Endodermal cell (in vitro differentiated cells): Measurements from ENCODE around the gene CNTNAP5. TPM values are rescaled to one million over a fixed set of nuclear protein-coding genes. Genes with fewer than 3 reads are reported as not detected.
A peak's percentile ranks its signal among the peaks of the same experiment; 100 is the strongest.

ENCODE experiments used
- DNase-seq: peaks from one replicate; pipeline ENCODE4 v3.0.0-alpha.2; 2017
- H3K27ac ChIP-seq: 2 replicates; pipeline ENCODE4 v1.5.1; 2013; ENCODE audit warnings: mild to moderate bottlenecking, low read depth, low read length, moderate library complexity
- H3K27me3 ChIP-seq: 2 replicates; pipeline ENCODE4 v1.6.1; 2013; ENCODE audit warnings: mild to moderate bottlenecking, low read length, moderate library complexity; ENCODE audit not compliant: insufficient read depth, control insufficient read depth, poor library complexity, severe bottlenecking
- H3K36me3 ChIP-seq: 2 replicates; pipeline ENCODE4 v1.7.0; 2013; ENCODE audit warnings: mild to moderate bottlenecking, low read length, moderate library complexity; ENCODE audit not compliant: control insufficient read depth, insufficient read depth
- H3K4me1 ChIP-seq: one replicate; pipeline ENCODE4 v1.7.0; 2013; ENCODE audit warnings: low read length; ENCODE audit not compliant: control insufficient read depth, insufficient read depth
- H3K4me3 ChIP-seq: 2 replicates; pipeline ENCODE4 v1.5.1; 2013; ENCODE audit warnings: mild to moderate bottlenecking, low read length, moderate library complexity
- H3K9ac ChIP-seq: 2 replicates; pipeline ENCODE4 v1.6.1; 2013; ENCODE audit warnings: mild to moderate bottlenecking, low read length, moderate library complexity; ENCODE audit not compliant: poor library complexity, severe bottlenecking; ENCODE audit errors: extremely low read depth
- H3K9me3 ChIP-seq: 2 replicates; pipeline ENCODE4 v1.6.1; 2013; ENCODE audit warnings: mild to moderate bottlenecking, low read length, moderate library complexity; ENCODE audit not compliant: control insufficient read depth
- H3K27ac Mint-ChIP-seq: 2 replicates; pipeline ENCODE4 v1.8.0; 2020; ENCODE audit warnings: mixed read lengths
- H3K27me3 Mint-ChIP-seq: 2 replicates; pipeline ENCODE4 v1.8.0; 2021; ENCODE audit warnings: mild to moderate bottlenecking, mixed read lengths; ENCODE audit not compliant: insufficient read depth
- H3K36me3 Mint-ChIP-seq: 2 replicates; pipeline ENCODE4 v1.8.0; 2020; ENCODE audit warnings: low read depth, mixed read lengths
- H3K4me1 Mint-ChIP-seq: 2 replicates; pipeline ENCODE4 v1.8.0; 2020; ENCODE audit warnings: mixed read lengths
- H3K4me3 Mint-ChIP-seq: 2 replicates; pipeline ENCODE4 v1.8.0; 2020; ENCODE audit warnings: mild to moderate bottlenecking, moderate library complexity, mixed read lengths
- H3K9me3 Mint-ChIP-seq: 2 replicates; pipeline ENCODE4 v1.8.0; 2020; ENCODE audit warnings: mild to moderate bottlenecking, mixed read lengths
- CTCF ChIP-seq: fragments of 200-600 bp; sonication (generic); conservative IDR thresholded peaks from 2 replicates; pipeline ENCODE4 v1.5.0; 2021; ENCODE audit warnings: antibody characterized with exemption, mild to moderate bottlenecking
- WGBS, 2 experiments: methylation state at CpG; one replicate each; pipeline versions ENCODE4 v1.1.5 to v1.1.7; 2013; ENCODE audit warnings: missing lambda C conversion rate in 2 of 2, mixed read lengths in 1 of 2; ENCODE audit not compliant: insufficient coverage in 1 of 2, insufficient read length in 1 of 2; 5-methylcytosine and 5-hydroxymethylcytosine counted together
- total RNA-seq, 2 donors: library from RNA; stranded (reverse); fragmentation: NEBNext Ultra II Directional in 1 of 2; extraction: Animal tissue kit (Norgen Biotek cat#: 25700) in 1 of 2; gene quantifications; 2 replicates in 1 of 2; 3 replicates in 1 of 2; pipeline ENCODE4 v1.2.1, GENCODE V29; 2021

The CNTNAP5 gene
- total RNA-seq, 2 donors from 2014 or later, result 0.70 to 4.4 TPM

GRCh38 chr2:124201713-124202112 lies 176.6 kb downstream of the CNTNAP5 start:
- no peaks in the 10 kb centered on the region for H3K27me3 Mint-ChIP-seq
- WGBS, 2 experiments, result 100% methylated on average over 1 of the region's 2 CpGs; no CpG with 5 or more reads in 1 of the 2 experiments

GRCh38 chr2:124209441-124209840 lies 184.4 kb downstream of the CNTNAP5 start:
- WGBS, 2 experiments, result 91 to 100% methylated on average over 2 to 4 of the region's 4 CpGs
- H3K4me3 ChIP-seq, result no peak overlapping the region

More at GRCh38 chr2:124201713-124202112, 176.6 kb downstream of the CNTNAP5 start:
- no peaks in the 10 kb centered on the region for H3K4me1 ChIP-seq
- no peak overlapping the region for H3K4me3 ChIP-seq
- no peaks in the 10 kb centered on the region for H3K4me1 Mint-ChIP-seq
- no peaks in the 10 kb centered on the region for H3K36me3 Mint-ChIP-seq
- H3K9ac ChIP-seq, result no peak overlapping the region
- TF ChIP-seq CTCF, result no peak
- H3K27ac ChIP-seq, result no peak overlapping the region
- peaks cover 26% of the 10 kb centered on the region for H3K9me3 Mint-ChIP-seq
- no peak overlapping the region for H3K27ac Mint-ChIP-seq
- DNase-seq, result no peak
- no peaks in the 10 kb centered on the region for H3K27me3 ChIP-seq
- H3K4me3 Mint-ChIP-seq, result no peak overlapping the region
- H3K36me3 ChIP-seq, result no peaks in the 10 kb centered on the region
- H3K9me3 ChIP-seq, result peaks cover 13% of the 10 kb centered on the region

GRCh38 chr2:124211461-124211860 lies 186.4 kb downstream of the CNTNAP5 start:
- Histone ChIP-seq H3K27ac (no peak overlapping the region), H3K27me3 (no peaks in the 10 kb centered on the region), H3K9ac (no peak overlapping the region), H3K36me3 (no peaks in the 10 kb centered on the region), H3K4me1 (no peaks in the 10 kb centered on the region), H3K4me3 (no peak overlapping the region), H3K9me3 (no peaks in the 10 kb centered on the region)
- peaks cover 10% of the 10 kb centered on the region for H3K4me1 Mint-ChIP-seq
- no peaks in the 10 kb centered on the region for H3K9me3 Mint-ChIP-seq
- no peak for DNase-seq
- no peak overlapping the region for H3K27ac Mint-ChIP-seq
- H3K27me3 Mint-ChIP-seq, result no peaks in the 10 kb centered on the region
- no peak overlapping the region for H3K4me3 Mint-ChIP-seq
- H3K36me3 Mint-ChIP-seq, result no peaks in the 10 kb centered on the region
- 86 to 100% methylated on average over 2 of the region's 2 CpGs for WGBS, 2 experiments
- TF ChIP-seq CTCF, result no peak

More at GRCh38 chr2:124209441-124209840, 184.4 kb downstream of the CNTNAP5 start:
- no peak overlapping the region for H3K27ac Mint-ChIP-seq
- Histone ChIP-seq H3K4me1 (no peaks in the 10 kb centered on the region), H3K9ac (no peak overlapping the region), H3K36me3 (no peaks in the 10 kb centered on the region), H3K27ac (no peak overlapping the region), H3K9me3 (peaks cover 8% of the 10 kb centered on the region), H3K27me3 (no peaks in the 10 kb centered on the region)
- no peaks in the 10 kb centered on the region for H3K27me3 Mint-ChIP-seq
- H3K4me3 Mint-ChIP-seq, result no peak overlapping the region
- peaks cover 10% of the 10 kb centered on the region for H3K4me1 Mint-ChIP-seq
- peaks cover 11% of the 10 kb centered on the region for H3K9me3 Mint-ChIP-seq
- H3K36me3 Mint-ChIP-seq, result no peaks in the 10 kb centered on the region
- TF ChIP-seq CTCF, result peak; percentile 25
- DNase-seq, result no peak
